GM12892 (cell line): ENCODE measurements around the gene ACOT7.

ENCODE experiments used
- POLR2A ChIP-seq: IDR thresholded peaks from 2 replicates; pipeline ENCODE4 v1.6.1; 2011; ENCODE audit warnings: low read depth, low read length, control low read depth
- TAF1 ChIP-seq: IDR thresholded peaks from 2 replicates; pipeline ENCODE4 v1.6.1; 2011; ENCODE audit warnings: low read depth, mild to moderate bottlenecking, control low read depth, low read length, borderline replicate concordance

GRCh38 chr1:6338695-6339094, 54.9 kb downstream of the ACOT7 start:
- TF ChIP-seq POLR2A (no peak), TAF1 (no peak)
